ENCODE measurements around the gene PCDHAC1.

Gene PCDHAC1

GRCh38 chr5:140966293-140967225 is 40.5 kb downstream of the PCDHAC1 start, which contains the start of gene PCDHAC2:
Gene PCDHAC2, plus strand, starts transcription at chr5:140966476. Its CDS starts 291 bp downstream, at chr5:140966767.
- no peak for DNase-seq (ENCODE audit: low read depth, low spot score)

- DNase-seq (ENCODE audit: low read depth, low spot score), result no peak
Observed at GRCh38 chr5:140967226-140967893, 41.3 kb downstream of the PCDHAC1 start.

GRCh38 chr5:140969880-140970279 is 43.8 kb downstream of the PCDHAC1 start:
- no peak for DNase-seq (ENCODE audit: low read depth, low spot score)

GRCh38 chr5:140973550-140973949 is 47.5 kb downstream of the PCDHAC1 start:
- DNase-seq (ENCODE audit: low read depth, low spot score), result no peak

- no peak for DNase-seq (ENCODE audit: low read depth, low spot score)
Observed at GRCh38 chr5:140977003-140977402, 50.9 kb downstream of the PCDHAC1 start.

- DNase-seq (ENCODE audit: low read depth, low spot score), result no peak
Observed at GRCh38 chr5:140978260-140978659, 52.2 kb downstream of the PCDHAC1 start.

- no peak for DNase-seq (ENCODE audit: low read depth, low spot score)
Observed at GRCh38 chr5:140978983-140979382, 52.9 kb downstream of the PCDHAC1 start.
